Measurements from ENCODE around the gene H2AZ2.

Gene H2AZ2

GRCh38 chr7:44854644-44855364 lies 6.9 kb upstream of the H2AZ2 start:
- ChIA-PET CTCF (interaction anchor here (0.7 to 1.2 kb wide), 3 partner anchors 13 to 116 kb away, joined by 3 to 6 read pairs (median 4); no protein-coding TSS in a partner anchor), POLR2A (interaction anchor here (1.2 to 1.6 kb wide), 3 partner anchors 27 to 257 kb away, joined by 3 to 4 read pairs (median 3); partner anchors contain the start of gene TBRG4)
- DNase-seq (ENCODE audit: extremely low spot score) = no peak
- TF ChIP-seq ELF4 (IDR thresholded peaks at IDR 0.05) (no peak), ARNT (IDR thresholded peaks at IDR 0.05) (no peak), SP1 (IDR thresholded peaks at IDR 0.05) (no peak), FOXA1 (IDR thresholded peaks at IDR 0.05) (no peak), CTBP1 (IDR thresholded peaks at IDR 0.05; ENCODE audit: borderline replicate concordance) (no peak), TARDBP (IDR thresholded peaks at IDR 0.05) (no peak)

GRCh38 chr7:44853391-44853790 lies 5.5 kb upstream of the H2AZ2 start:
- ChIA-PET CTCF (interaction anchor here (1.0 kb wide), 1 partner anchor 102 kb away, joined by 4 read pairs; no protein-coding TSS in a partner anchor), POLR2A (no interaction called here)
- no peak for DNase-seq (ENCODE audit: extremely low spot score)
- TF ChIP-seq ARNT (IDR thresholded peaks at IDR 0.05) = no peak
- no peak for TF ChIP-seq ZNF384 (IDR thresholded peaks at IDR 0.05)
- TF ChIP-seq BHLHE40 (IDR thresholded peaks at IDR 0.05; ENCODE audit: borderline replicate concordance) = no peak
- no peak for TF ChIP-seq FOXA1 (IDR thresholded peaks at IDR 0.05)

- ChIA-PET CTCF (no interaction called here), POLR2A (interaction anchor here (1.9 kb wide), 1 partner anchor 32 kb away, joined by 5 read pairs; the partner anchor contains the start of gene PURB)
- no peak for DNase-seq (ENCODE audit: extremely low spot score)
- TF ChIP-seq ARNT (IDR thresholded peaks at IDR 0.05) (no peak), BHLHE40 (IDR thresholded peaks at IDR 0.05; ENCODE audit: borderline replicate concordance) (no peak), ZNF384 (IDR thresholded peaks at IDR 0.05) (no peak), FOXM1 (IDR thresholded peaks at IDR 0.05; ENCODE audit: borderline replicate concordance) (no peak), PKNOX1 (IDR thresholded peaks at IDR 0.05) (no peak), SUZ12 (IDR thresholded peaks at IDR 0.05) (no peak), SP1 (IDR thresholded peaks at IDR 0.05) (no peak), TARDBP (IDR thresholded peaks at IDR 0.05) (no peak), LEF1 (IDR thresholded peaks at IDR 0.05; ENCODE audit: borderline replicate concordance) (no peak)
Observed at GRCh38 chr7:44852590-44852989, 4.7 kb upstream of the H2AZ2 start.

GRCh38 chr7:44849885-44850544 lies 2.1 kb upstream of the H2AZ2 start:
- DNase-seq (ENCODE audit: extremely low spot score) = no peak
- POLR2A ChIA-PET = interaction anchor here (0.8 to 4.1 kb wide), 16 partner anchors 8 to 286 kb away, joined by 3 to 39 read pairs (median 8); partner anchors contain the start of genes OGDH, PPIA, PURB and TBRG4
- no peak for TF ChIP-seq FOXA1 (IDR thresholded peaks at IDR 0.05)
- no peak for TF ChIP-seq FOXK2 (IDR thresholded peaks at IDR 0.05)
- no peak for TF ChIP-seq BHLHE40 (IDR thresholded peaks at IDR 0.05; ENCODE audit: borderline replicate concordance)
- no peak for TF ChIP-seq HDGF (IDR thresholded peaks at IDR 0.05; ENCODE audit: borderline replicate concordance)
- TF ChIP-seq FOXM1 (IDR thresholded peaks at IDR 0.05; ENCODE audit: borderline replicate concordance) = no peak
- TF ChIP-seq L3MBTL2 (conservative IDR thresholded peaks at IDR 0.05) = no peak
- TF ChIP-seq TARDBP (IDR thresholded peaks at IDR 0.05) = no peak
- no peak for TF ChIP-seq PKNOX1 (IDR thresholded peaks at IDR 0.05)
- no peak for TF ChIP-seq ARNT (IDR thresholded peaks at IDR 0.05)
- TF ChIP-seq SUZ12 (IDR thresholded peaks at IDR 0.05) = no peak
- no peak for TF ChIP-seq NFRKB (IDR thresholded peaks at IDR 0.05)
- no peak for TF ChIP-seq SP1 (IDR thresholded peaks at IDR 0.05)
- no peak for TF ChIP-seq ELF4 (IDR thresholded peaks at IDR 0.05)
- TF ChIP-seq CTBP1 (IDR thresholded peaks at IDR 0.05; ENCODE audit: borderline replicate concordance) = no peak
- no peak for TF ChIP-seq LEF1 (IDR thresholded peaks at IDR 0.05; ENCODE audit: borderline replicate concordance)
- TF ChIP-seq ZNF384 (IDR thresholded peaks at IDR 0.05) = no peak
- CTCF ChIA-PET = interaction anchor here (0.7 to 1.5 kb wide), 3 partner anchors 8 to 123 kb away, joined by 3 to 4 read pairs (median 3); no protein-coding TSS in a partner anchor

- ChIA-PET CTCF (interaction anchor here (0.7 to 1.5 kb wide), 2 partner anchors 9 to 124 kb away, joined by 3 to 4 read pairs; no protein-coding TSS in a partner anchor), POLR2A (interaction anchor here (0.8 to 4.1 kb wide), 21 partner anchors 9 to 286 kb away, joined by 3 to 39 read pairs (median 6); partner anchors contain the start of genes DDX56, OGDH, PPIA and PURB)
- TF ChIP-seq CTBP1 (IDR thresholded peaks at IDR 0.05; ENCODE audit: borderline replicate concordance) (no peak), ARNT (IDR thresholded peaks at IDR 0.05) (no peak), ELF4 (IDR thresholded peaks at IDR 0.05) (no peak), BHLHE40 (IDR thresholded peaks at IDR 0.05; ENCODE audit: borderline replicate concordance) (no peak), FOXM1 (IDR thresholded peaks at IDR 0.05; ENCODE audit: borderline replicate concordance) (no peak), SP1 (IDR thresholded peaks at IDR 0.05) (no peak), LEF1 (IDR thresholded peaks at IDR 0.05; ENCODE audit: borderline replicate concordance) (no peak), TARDBP (IDR thresholded peaks at IDR 0.05) (no peak), L3MBTL2 (conservative IDR thresholded peaks at IDR 0.05) (no peak), SUZ12 (IDR thresholded peaks at IDR 0.05) (no peak), HDGF (IDR thresholded peaks at IDR 0.05; ENCODE audit: borderline replicate concordance) (no peak), ZNF384 (IDR thresholded peaks at IDR 0.05) (no peak)
- no peak for DNase-seq (ENCODE audit: extremely low spot score)
Observed at GRCh38 chr7:44849259-44849884, 1.5 kb upstream of the H2AZ2 start.

- POLR2A ChIA-PET = interaction anchor here (0.5 to 4.1 kb wide), 36 partner anchors 7 to 288 kb away, joined by 3 to 39 read pairs (median 4); partner anchors contain the start of genes DDX56, OGDH, PPIA and PURB
- DNase-seq (ENCODE audit: extremely low spot score) = peak; percentile 84
- CTCF ChIA-PET = interaction anchor here (1.0 to 1.3 kb wide), 2 partner anchors 10 to 259 kb away, joined by 4 read pairs; no protein-coding TSS in a partner anchor
- no peak for TF ChIP-seq TARDBP (IDR thresholded peaks at IDR 0.05)
- TF ChIP-seq BHLHE40 (IDR thresholded peaks at IDR 0.05; ENCODE audit: borderline replicate concordance) = no peak
- no peak for TF ChIP-seq FOXA1 (IDR thresholded peaks at IDR 0.05)
- TF ChIP-seq L3MBTL2 (conservative IDR thresholded peaks at IDR 0.05) = no peak
- no peak for TF ChIP-seq CTBP1 (IDR thresholded peaks at IDR 0.05; ENCODE audit: borderline replicate concordance)
- no peak for TF ChIP-seq FOXK2 (IDR thresholded peaks at IDR 0.05)
- no peak for TF ChIP-seq LEF1 (IDR thresholded peaks at IDR 0.05; ENCODE audit: borderline replicate concordance)
- TF ChIP-seq SUZ12 (IDR thresholded peaks at IDR 0.05) = no peak
- no peak for TF ChIP-seq ELF4 (IDR thresholded peaks at IDR 0.05)
- TF ChIP-seq ARNT (IDR thresholded peaks at IDR 0.05) = no peak
- no peak for TF ChIP-seq HDGF (IDR thresholded peaks at IDR 0.05; ENCODE audit: borderline replicate concordance)
- TF ChIP-seq ZNF384 (IDR thresholded peaks at IDR 0.05) = no peak
- no peak for TF ChIP-seq NFRKB (IDR thresholded peaks at IDR 0.05)
- TF ChIP-seq PKNOX1 (IDR thresholded peaks at IDR 0.05) = no peak
- TF ChIP-seq SP1 (IDR thresholded peaks at IDR 0.05) = no peak
- no peak for TF ChIP-seq FOXM1 (IDR thresholded peaks at IDR 0.05; ENCODE audit: borderline replicate concordance)
Observed at GRCh38 chr7:44847509-44847919, 373 bp downstream of the H2AZ2 start.

All from HEK293T (cell line).